HCT116 (cell line): ENCODE measurements around the gene SUB1. TPM values are rescaled to one million over a fixed set of nuclear protein-coding genes. Genes with fewer than 3 reads are reported as not detected.
"Not testable (repeated sequence)": the region's sequence is repeated elsewhere in the genome, so short reads cannot be mapped to it uniquely, and the experiment has no call there.

Experiments
- ATAC-seq: fragments of 200-7000 bp; cut with Tn5 transposase; 2 replicates; pipeline ENCODE4 v1.9.1; 2020; ENCODE audit warnings: mild to moderate bottlenecking, moderate library complexity
- BruUV-seq: library from RNA; stranded (reverse); fragments of 400-500 nt; replicated peaks from 2 replicates; lab custom pipeline; 2021; lab: Mats Ljungman, UMichigan
- CTCF ChIA-PET: fragments of 300-600 bp; sonication (Branson Sonifier 250); formaldehyde crosslinking; loops from one replicate; lab custom pipeline; 2021; ENCODE audit warnings: antibody characterized with exemption; lab: Charles Lee
- POLR2A ChIA-PET: fragments of 300-600, 350-600 bp; sonication (Branson Sonifier 250); formaldehyde crosslinking; loops from one replicate; lab custom pipeline; 2021; ENCODE audit warnings: antibody characterized with exemption; lab: Charles Lee
- RAD21 ChIA-PET, 2 experiments: fragments of 300-600 bp; sonication (Branson Sonifier 250); formaldehyde crosslinking; loops; one replicate each; lab custom pipeline; 2023; ENCODE audit warnings: low total read pairs in 2 of 2; ENCODE audit not compliant: uncharacterized antibody in 2 of 2, unreplicated experiment in 2 of 2, low non-redundant PET in 1 of 2; lab: Charles Lee
- DNase-seq: peaks from one replicate; pipeline ENCODE4 v3.0.0-alpha.2; 2010; ENCODE audit warnings: low read depth, low spot score
- H2AFZ ChIP-seq: fragments of 200-600 bp; shearing (Covaris generic), sonication (generic); 2 replicates; pipeline ENCODE4 v1.6.1; 2017; ENCODE audit warnings: low read depth, mixed run types, mixed read lengths, antibody characterized with exemption, low read length; ENCODE audit not compliant: poor library complexity, severe bottlenecking
- H3K27ac ChIP-seq: 2 replicates; pipeline ENCODE4 v1.5.1; 2012; ENCODE audit warnings: low read depth, low read length
- H3K27me3 ChIP-seq: fragments of 200-600 bp; sonication (generic); 2 replicates; pipeline ENCODE4 v1.6.1; 2016; ENCODE audit warnings: mixed run types, low read length, mixed read lengths; ENCODE audit not compliant: insufficient read depth
- H3K36me3 ChIP-seq, 2 experiments: fragments of 200-500 bp in 1 of 2; fragments of 200-600 bp in 1 of 2; sonication (Bioruptor generic) in 1 of 2; sonication (generic) in 1 of 2; 2 replicates each; pipeline versions ENCODE4 v1.5.1 to v1.6.1; 2014 to 2016; ENCODE audit warnings: low read length in 2 of 2, inconsistent platforms in 1 of 2, mixed read lengths in 1 of 2, mixed run types in 1 of 2; ENCODE audit not compliant: insufficient read depth in 2 of 2, control insufficient read depth in 1 of 2
- H3K4me1 ChIP-seq, 2 experiments: fragments of 200-600 bp in 1 of 2; sonication (generic) in 1 of 2; 2 replicates each; pipeline versions ENCODE4 v1.5.1 to v1.6.1; 2012 to 2017; ENCODE audit warnings: low read length in 2 of 2, inconsistent platforms in 1 of 2, mild to moderate bottlenecking in 1 of 2, mixed read lengths in 1 of 2, mixed run types in 1 of 2, moderate library complexity in 1 of 2; ENCODE audit not compliant: insufficient read depth in 2 of 2, control insufficient read depth in 1 of 2
- H3K4me2 ChIP-seq: fragments of 200-600 bp; sonication (generic); 2 replicates; pipeline ENCODE4 v1.6.1; 2017; ENCODE audit warnings: mixed run types, low read length, mixed read lengths
- H3K4me3 ChIP-seq, 2 experiments: fragments of 200-600 bp in 1 of 2; sonication (generic) in 1 of 2; replicated peaks in 1 of 2; 2 replicates each; pipeline ENCODE4 v1.5.1; 2011 to 2016; ENCODE audit warnings: low read length in 2 of 2, control low read depth in 1 of 2, low read depth in 1 of 2, mild to moderate bottlenecking in 1 of 2, mixed read lengths in 1 of 2, mixed run types in 1 of 2
- H3K79me2 ChIP-seq: fragments of 200-600 bp; sonication (generic); 2 replicates; pipeline ENCODE4 v1.6.1; 2017; ENCODE audit warnings: mild to moderate bottlenecking, mixed run types, low read length, moderate library complexity, mixed read lengths; ENCODE audit not compliant: insufficient read depth
- H3K9ac ChIP-seq: fragments of 200-600 bp; sonication (generic); 2 replicates; pipeline ENCODE4 v1.6.1; 2016; ENCODE audit warnings: low read length, mixed read lengths
- H3K9me2 ChIP-seq: fragments of 200-600 bp; sonication (generic), shearing (Covaris generic); 2 replicates; pipeline ENCODE4 v1.6.1; 2017; ENCODE audit warnings: mixed run types, mild to moderate bottlenecking, moderate library complexity; ENCODE audit not compliant: insufficient read depth
- H3K9me3 ChIP-seq, 2 experiments: fragments of 200-500 bp in 1 of 2; fragments of 200-600 bp in 1 of 2; sonication (Bioruptor generic) in 1 of 2; sonication (generic) in 1 of 2; 2 replicates each; pipeline ENCODE4 v1.6.1; 2014 to 2017; ENCODE audit warnings: low read length in 2 of 2, mixed read lengths in 2 of 2, inconsistent platforms in 1 of 2, low read depth in 1 of 2, mild to moderate bottlenecking in 1 of 2, mixed run types in 1 of 2, moderate library complexity in 1 of 2; ENCODE audit not compliant: control insufficient read depth in 1 of 2, insufficient read depth in 1 of 2
- H4K20me1 ChIP-seq: fragments of 200-600 bp; sonication (generic), shearing (Covaris generic); 2 replicates; pipeline ENCODE4 v1.6.1; 2017; ENCODE audit warnings: mixed run types, mild to moderate bottlenecking, moderate library complexity; ENCODE audit not compliant: insufficient read depth
- ATF3 ChIP-seq: IDR thresholded peaks from 2 replicates; pipeline ENCODE4 v1.6.1; 2012
- CEBPB ChIP-seq: IDR thresholded peaks from 2 replicates; pipeline ENCODE4 v1.6.1; 2012; ENCODE audit warnings: low read depth
- ELF1 ChIP-seq: IDR thresholded peaks from 2 replicates; pipeline ENCODE4 v1.6.1; 2012; ENCODE audit warnings: low read depth, borderline replicate concordance
- EZH2 ChIP-seq: fragments of 200-600 bp; sonication (generic); IDR thresholded peaks from 2 replicates; pipeline ENCODE4 v1.6.1; 2017; ENCODE audit warnings: antibody characterized with exemption, mixed run types
- FOSL1 ChIP-seq: IDR thresholded peaks from 2 replicates; pipeline ENCODE4 v1.6.1; 2012; ENCODE audit warnings: low read depth
- MAX ChIP-seq: IDR thresholded peaks from 2 replicates; pipeline ENCODE4 v1.6.1; 2012
- POLR2AphosphoS5 ChIP-seq: IDR thresholded peaks from 2 replicates; pipeline ENCODE4 v1.6.1; 2011; ENCODE audit warnings: mild to moderate bottlenecking, low read depth, low read length, moderate library complexity
- RAD21 ChIP-seq: IDR thresholded peaks from 2 replicates; pipeline ENCODE4 v1.6.1; 2012; ENCODE audit warnings: low read depth, mild to moderate bottlenecking
- SIN3A ChIP-seq: IDR thresholded peaks from 2 replicates; pipeline ENCODE4 v1.6.1; 2012; ENCODE audit warnings: low read depth
- SRF ChIP-seq: IDR thresholded peaks from 2 replicates; pipeline ENCODE4 v1.6.1; 2012; ENCODE audit warnings: low read depth
- ZNF274 ChIP-seq: fragments of 200-500 bp; sonication (Bioruptor generic); IDR thresholded peaks from 2 replicates; pipeline ENCODE4 v1.6.1; 2014; ENCODE audit warnings: mild to moderate bottlenecking, low read depth, low read length, inconsistent platforms
- intact Hi-C: fragments of 100-400 bp; cut with micrococcal nuclease; formaldehyde crosslinking; loops from 2 replicates; pipeline ENCODE4 v1.10.0; 2022
- total RNA-seq: library from RNA; stranded (reverse); gene quantifications from one replicate; pipeline ENCODE4 v1.2.1, GENCODE V29; 2021; ENCODE audit not compliant: unreplicated experiment

SUB1 gene
- total RNA-seq, 1 experiment from 2014 or later = 216 TPM

DNA sequence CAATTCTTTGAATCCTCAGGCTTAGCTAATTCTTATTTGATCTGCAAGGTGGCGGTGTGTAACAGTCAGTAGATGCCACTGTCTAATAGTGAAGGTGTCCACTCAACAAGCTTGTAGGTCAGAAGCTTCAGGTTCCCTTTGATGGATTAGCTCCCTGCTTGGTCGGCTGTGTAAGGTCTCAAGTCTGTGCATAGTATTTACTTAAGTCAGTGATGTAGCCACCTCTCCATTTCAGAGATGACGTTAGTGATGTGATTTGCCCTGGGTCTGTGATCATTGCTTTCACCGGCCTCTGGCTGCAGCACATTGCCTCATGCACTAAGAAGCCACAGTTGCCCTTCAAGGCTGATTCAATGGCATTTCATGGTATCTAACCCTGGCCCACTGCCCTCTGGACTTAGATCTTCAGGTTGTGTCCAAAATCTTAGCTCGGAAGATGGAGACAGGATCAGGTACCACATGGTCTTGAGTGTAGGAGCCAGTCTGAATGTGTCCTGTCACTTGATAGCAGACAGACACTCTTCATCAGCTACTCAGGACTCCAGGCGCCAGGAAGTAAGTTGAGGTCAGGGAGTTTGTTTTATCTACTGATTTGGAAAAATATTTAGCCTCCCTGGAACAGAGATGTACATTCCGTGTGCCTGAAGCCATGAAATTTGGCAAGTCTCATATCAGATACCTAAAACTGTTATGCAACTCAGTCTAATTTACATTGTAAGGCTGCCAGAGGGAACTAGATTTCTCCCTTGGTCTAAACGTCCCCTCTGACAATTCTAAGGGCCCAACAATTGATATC is 42.9 kb downstream of the SUB1 start:
- H2AFZ ChIP-seq = no peak overlapping the region

GRCh38 chr5:32630867-32631491 is 45.6 kb downstream of the SUB1 start:
- Histone ChIP-seq H3K9me2 (no peaks in the 10 kb centered on the region), H3K27ac (no peak overlapping the region), H2AFZ (no peak overlapping the region), H3K4me1 (no peaks in the 10 kb centered on the region), H3K36me3 (no peaks in the 10 kb centered on the region), H3K27me3 (no peaks in the 10 kb centered on the region), H3K4me2 (no peak overlapping the region), H3K79me2 (no peaks in the 10 kb centered on the region), H3K9me3 (no peaks in the 10 kb centered on the region), H3K9ac (no peak overlapping the region), H3K4me3 (no peak overlapping the region), H4K20me1 (no peaks in the 10 kb centered on the region)
- ATAC-seq = no peak
- no TSS peak for BruUV-seq
- TF ChIP-seq CEBPB = no peak
- TF ChIP-seq MAX = no peak
- TF ChIP-seq FOSL1 = no peak
- TF ChIP-seq EZH2 = no peak
- TF ChIP-seq ELF1 = no peak
- TF ChIP-seq ATF3 = no peak
- no peak for TF ChIP-seq POLR2AphosphoS5
- TF ChIP-seq SIN3A = no peak
- no peak for TF ChIP-seq ZNF274
- TF ChIP-seq SRF = no peak
- ChIA-PET CTCF (no interaction called here), POLR2A (no interaction called here), RAD21 (no interaction called here)
- intact Hi-C loops = no loop called here
- DNase-seq = no peak

More for the DNA sequence above, 42.9 kb downstream of the SUB1 start:
- Histone ChIP-seq H3K9me3 (no peaks in the 10 kb centered on the region), H4K20me1 (no peaks in the 10 kb centered on the region), H3K4me1 (no peaks in the 10 kb centered on the region), H3K27ac (no peak overlapping the region), H3K4me3 (no peak overlapping the region), H3K36me3 (no peaks in the 10 kb centered on the region), H3K9me2 (no peaks in the 10 kb centered on the region), H3K79me2 (no peaks in the 10 kb centered on the region), H3K4me2 (no peak overlapping the region), H3K27me3 (no peaks in the 10 kb centered on the region), H3K9ac (no peak overlapping the region)
- DNase-seq (no peak), ATAC-seq (no peak)
- ChIA-PET POLR2A (no interaction called here), RAD21 (interaction anchor here in 1 of 2 experiments (1.0 kb wide), 1 partner anchor 289 kb away, joined by 3 read pairs; no protein-coding TSS in a partner anchor), CTCF (interaction anchor here (0.9 to 1.8 kb wide), 3 partner anchors 138 to 672 kb away, joined by 3 to 5 read pairs (median 4); no protein-coding TSS in a partner anchor)
- peak; percentile 28; the same call in 1 of the 2 replicates for TF ChIP-seq RAD21
- TF ChIP-seq SRF = no peak
- TF ChIP-seq ATF3 = no peak
- TF ChIP-seq SIN3A = no peak
- TF ChIP-seq MAX = no peak
- intact Hi-C loops = no loop called here
- no TSS peak for BruUV-seq

DNA sequence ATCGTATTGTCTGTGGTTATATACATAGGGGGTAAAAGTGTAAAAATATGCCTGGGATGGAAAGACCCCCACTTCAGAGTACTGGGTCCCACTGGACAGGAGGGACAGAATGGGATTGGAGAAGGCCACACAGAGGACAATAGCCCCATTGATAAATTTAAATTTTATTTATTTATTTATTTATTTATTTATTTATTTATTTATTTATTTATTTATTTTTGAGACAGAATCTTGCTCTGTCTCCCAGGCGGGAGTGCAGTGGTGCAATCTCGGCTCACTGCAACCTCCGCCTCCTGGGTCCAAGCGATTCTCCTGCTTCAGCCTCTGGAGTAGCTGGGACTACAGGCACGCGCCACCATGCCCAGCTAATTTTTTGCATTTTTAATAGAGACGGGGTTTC is 47.7 kb downstream of the SUB1 start:
- H4K20me1 ChIP-seq, H3K4me1 ChIP-seq, RAD21 ChIA-PET, H3K9ac ChIP-seq, H3K79me2 ChIP-seq, H3K36me3 ChIP-seq, intact Hi-C loops, POLR2A ChIA-PET, H3K27ac ChIP-seq, H3K4me3 ChIP-seq, H3K9me2 ChIP-seq, BruUV-seq, H3K4me2 ChIP-seq, H3K9me3 ChIP-seq, ATAC-seq, CTCF ChIA-PET, DNase-seq, H2AFZ ChIP-seq, H3K27me3 ChIP-seq: not testable (repeated sequence)
